NCI-H748 (cell line): ENCODE results near the gene DCAF4L1.

Experiments
- DNase-seq: peaks from one replicate; lab custom pipeline; 2025; ENCODE audit not compliant: unreplicated experiment; lab: John Stamatoyannopoulos, UW

DCAF4L1 gene, protein sequence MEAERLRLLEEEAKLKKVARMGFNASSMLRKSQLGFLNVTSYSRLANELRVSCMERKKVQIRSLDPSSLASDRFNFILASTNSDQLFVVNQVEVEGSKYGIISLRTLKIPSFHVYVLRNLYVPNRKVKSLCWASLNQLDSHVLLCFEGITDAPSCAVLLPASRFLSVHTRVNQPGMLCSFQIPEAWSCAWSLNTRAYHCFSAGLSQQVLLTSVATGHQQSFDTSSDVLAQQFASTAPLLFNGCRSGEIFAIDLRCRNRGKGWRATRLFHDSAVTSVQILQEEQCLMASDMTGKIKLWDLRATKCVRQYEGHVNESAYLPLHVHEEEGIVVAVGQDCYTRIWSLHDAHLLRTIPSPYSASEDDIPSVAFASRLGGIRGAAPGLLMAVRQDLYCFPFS

DNA sequence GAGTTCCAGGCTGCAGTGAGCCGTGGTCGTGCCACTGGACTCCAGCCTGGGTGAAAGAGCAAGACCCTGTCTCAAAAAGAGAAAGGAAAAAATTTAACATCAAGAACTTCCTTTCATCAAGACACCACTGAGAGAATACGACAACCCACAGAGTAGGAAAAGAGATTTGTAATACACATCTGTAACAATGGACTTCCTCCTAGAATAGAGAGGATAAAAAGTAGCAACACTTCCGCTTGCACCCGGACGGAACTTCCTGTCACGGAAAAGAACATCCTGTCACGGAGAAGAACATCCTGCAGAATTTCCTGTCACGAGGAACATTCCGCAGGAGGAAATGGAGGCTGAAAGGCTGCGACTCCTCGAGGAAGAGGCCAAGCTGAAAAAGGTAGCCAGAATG, at the start of gene DCAF4L1:
Gene DCAF4L1 (plus strand): TSS at position 301 of the 400 bp plus-strand sequence. CDS start 37 bp downstream, at position 338.
- no peak for DNase-seq

DNA sequence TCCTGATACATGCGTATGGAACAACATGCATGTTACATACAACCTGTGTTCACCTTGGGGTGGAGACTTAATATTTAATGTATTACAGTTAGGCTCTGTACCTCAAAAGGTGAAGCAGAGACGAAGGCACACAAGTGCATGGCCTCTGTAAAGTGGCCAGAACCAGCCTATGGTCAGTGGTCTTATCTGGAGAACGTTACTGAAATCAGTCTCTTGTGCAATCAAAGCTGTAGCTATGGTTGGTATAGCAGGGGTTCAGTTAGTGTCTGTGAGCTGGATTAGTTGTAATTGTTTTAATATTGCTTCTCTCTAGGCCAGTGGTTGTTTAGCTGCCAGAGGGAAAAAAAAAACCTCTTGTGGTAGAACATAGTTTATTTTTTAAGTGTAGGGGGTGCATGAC, 48.6 kb upstream of the DCAF4L1 start:
- DNase-seq: no peak

DNA sequence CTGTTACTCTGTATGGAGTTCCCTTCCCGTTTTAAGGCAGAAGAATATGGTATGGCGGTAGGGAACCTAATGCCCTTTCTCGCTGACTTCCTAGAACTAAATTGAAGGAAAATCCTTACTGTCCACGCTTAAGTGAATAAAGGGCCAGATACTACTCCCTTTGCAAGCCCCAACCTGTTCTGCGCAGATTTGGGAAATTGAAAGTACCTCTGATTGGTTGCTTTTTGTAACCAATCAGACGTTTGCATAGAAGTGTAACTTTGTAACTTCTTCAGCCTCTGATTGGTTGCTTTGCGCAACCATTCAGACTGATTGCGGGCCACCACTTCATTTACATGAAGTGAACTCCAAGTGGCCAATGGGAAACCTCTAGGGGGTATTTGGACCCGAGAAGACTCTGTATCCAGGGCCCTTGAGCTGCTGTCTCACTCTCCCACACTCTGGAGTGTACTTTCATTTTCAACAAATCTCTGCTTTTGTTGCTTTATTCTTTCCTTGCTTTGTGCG, 47.5 kb upstream of the DCAF4L1 start:
- no peak for DNase-seq

DNA sequence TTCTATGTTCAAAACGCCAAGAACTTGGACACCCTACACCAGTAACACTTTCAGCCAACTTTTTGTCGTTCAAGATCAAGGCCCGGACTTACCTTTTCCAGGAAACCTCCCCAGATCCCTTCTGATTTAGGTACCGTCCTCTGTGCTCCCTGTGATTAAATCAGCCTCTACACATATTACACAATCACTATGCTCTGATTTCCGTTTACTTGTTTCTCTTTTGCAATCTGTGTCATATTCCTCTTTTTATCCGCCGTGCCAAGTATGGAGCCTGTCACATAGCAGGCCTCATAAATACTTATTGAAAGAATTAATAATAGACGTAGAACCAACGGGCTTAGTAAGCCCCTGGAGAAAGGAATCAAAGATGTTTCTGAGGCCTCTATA, 47.0 kb upstream of the DCAF4L1 start:
- no peak for DNase-seq

DNA sequence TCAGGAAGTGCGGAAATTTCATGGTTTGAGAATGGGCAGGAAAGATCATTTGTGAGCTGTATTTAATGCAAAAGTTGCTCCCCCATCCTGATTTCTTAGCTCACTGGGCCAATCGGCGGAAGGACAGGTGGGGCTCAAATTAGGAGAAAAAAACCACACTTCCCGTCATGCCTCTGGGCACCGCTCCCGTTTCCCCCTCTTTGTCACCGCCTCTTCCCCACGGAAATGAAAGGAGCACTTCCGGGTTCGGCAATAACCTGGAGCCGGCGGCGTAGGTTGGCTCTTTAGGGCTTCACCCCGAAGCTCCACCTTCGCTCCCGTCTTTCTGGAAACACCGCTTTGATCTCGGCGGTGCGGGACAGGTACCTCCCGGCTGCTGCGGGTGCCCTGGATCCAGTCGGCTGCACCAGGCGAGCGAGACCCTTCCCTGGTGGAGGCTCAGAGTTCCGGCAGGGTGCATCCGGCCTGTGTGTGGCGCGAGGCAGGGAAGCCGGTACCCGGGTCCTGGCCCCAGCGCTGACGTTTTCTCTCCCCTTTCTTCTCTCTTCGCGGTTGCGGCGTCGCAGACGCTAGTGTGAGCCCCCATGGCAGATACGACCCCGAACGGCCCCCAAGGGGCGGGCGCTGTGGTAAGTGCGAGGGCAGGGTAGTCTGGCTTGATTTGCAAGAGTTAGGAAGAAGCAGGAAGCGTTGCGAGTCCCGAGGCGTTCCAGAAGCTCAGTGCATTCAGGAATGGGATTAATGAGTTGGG, 46.5 kb upstream of the DCAF4L1 start, which contains the start of gene TMEM33:
Gene TMEM33 (plus strand): TSS at position 529 of the 751 bp plus-strand sequence. CDS start 56 bp downstream, at position 585.
- peak; percentile 89 for DNase-seq

DNA sequence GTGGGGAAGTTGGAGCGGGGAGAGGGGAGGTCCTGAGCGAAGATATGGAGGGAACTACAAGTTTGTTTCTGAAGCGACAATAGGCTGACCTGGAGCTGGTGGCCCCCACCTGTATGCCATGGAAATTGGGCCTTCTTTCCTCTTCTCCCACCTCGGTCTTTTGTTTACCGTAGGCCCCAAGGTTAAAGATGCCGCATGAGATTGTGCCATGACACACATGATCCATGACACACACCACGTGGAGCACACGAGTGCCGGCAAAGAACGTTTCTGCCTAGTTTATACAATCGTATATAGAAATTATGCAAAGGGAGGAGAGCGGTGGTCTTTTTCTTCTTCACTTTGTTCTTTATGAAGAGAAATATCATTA, 45.9 kb upstream of the DCAF4L1 start:
- peak; percentile 39 for DNase-seq

DNA sequence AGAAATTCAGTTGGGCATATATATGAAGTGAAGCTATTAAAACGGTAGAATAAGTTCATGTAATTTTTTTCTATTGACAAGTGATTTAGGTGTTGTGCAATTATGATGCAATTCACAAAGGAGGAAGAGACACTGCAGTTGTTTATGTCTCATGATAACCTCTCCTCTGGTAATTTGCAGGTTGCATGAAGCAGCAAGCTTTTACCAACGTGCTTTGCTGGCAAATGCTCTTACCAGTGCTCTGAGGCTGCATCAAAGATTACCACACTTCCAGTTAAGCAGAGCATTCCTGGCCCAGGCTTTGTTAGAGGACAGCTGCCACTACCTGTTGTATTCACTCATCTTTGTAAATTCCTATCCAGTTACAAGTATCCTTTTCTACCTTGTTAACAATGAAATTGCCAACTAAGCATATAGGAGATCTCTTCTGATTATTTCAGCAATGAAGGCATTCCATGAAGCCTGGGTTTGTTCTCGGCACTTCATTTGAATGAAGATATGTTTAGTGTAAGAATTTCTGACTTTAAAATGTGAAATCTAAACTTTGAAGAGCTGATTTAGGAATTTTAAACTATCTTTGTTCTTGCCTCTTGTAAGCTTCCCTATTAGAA, 42.4 kb upstream of the DCAF4L1 start:
- DNase-seq: no peak

GRCh38 chr4:41940834-41941233, 40.7 kb upstream of the DCAF4L1 start:
- DNase-seq: no peak

DNA sequence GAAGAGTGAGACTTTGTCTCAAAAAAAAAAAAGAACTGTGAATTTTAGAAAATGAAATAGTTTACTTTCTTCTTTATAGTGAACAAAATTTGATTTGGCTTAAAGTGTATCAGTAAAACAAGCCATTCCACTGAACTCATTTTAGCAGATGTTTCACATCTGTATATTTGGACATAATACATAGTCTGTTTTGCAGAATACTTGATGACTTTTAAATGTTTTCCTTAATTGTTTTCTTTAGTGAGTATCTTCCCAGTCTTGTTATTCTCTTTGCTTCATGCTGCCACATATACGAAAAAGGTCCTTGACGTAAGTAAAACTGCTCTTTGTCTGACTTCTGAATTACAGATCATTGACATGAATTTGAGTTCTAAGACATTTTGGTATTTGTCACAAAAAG, 38.0 kb upstream of the DCAF4L1 start:
- DNase-seq: no peak

DNA sequence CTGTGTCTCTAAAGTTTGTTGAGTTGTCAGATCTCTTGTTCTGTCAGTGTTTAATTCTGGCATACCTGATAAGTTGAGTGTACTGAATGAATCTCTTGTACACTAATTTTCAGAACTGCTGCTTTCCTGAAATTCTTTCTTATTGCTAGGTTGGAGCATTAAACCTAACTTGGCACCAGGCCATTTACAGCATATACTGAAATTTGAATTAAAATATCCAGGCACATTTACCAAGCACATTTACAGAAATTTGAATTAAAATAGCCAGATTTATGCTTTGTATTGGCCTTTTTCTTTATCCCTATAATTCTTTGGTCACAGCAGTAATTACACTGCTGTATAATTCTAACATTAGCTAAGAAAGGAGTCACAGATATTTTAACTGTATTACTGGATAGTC, 37.5 kb upstream of the DCAF4L1 start:
- DNase-seq: no peak

- DNase-seq: no peak
Measured at GRCh38 chr4:41949531-41949930, 32.0 kb upstream of the DCAF4L1 start.

DNA sequence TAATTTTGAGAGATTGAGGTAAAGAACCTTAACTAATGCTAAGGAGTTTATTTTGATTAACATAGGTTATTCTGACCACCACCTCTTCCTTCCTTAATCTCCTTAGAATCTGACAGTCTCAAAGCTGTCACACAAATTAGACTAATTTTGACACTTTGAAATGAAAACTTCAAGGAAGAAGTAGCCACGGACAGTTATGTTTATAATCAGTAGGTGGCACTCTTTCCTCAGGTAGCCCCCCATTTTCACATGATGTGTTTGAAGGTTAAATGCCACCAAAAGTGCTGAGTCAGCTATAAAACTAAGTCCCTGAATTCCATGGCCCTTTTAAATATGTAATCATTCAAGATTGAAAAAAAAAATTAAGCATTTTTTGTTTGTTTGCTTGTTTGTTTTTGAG, 23.9 kb upstream of the DCAF4L1 start:
- DNase-seq: peak; percentile 47

GRCh38 chr4:41963105-41963504, 18.5 kb upstream of the DCAF4L1 start:
- DNase-seq: peak; percentile 25

- no peak for DNase-seq
Measured at GRCh38 chr4:41964401-41964800, 17.2 kb upstream of the DCAF4L1 start.

DNA sequence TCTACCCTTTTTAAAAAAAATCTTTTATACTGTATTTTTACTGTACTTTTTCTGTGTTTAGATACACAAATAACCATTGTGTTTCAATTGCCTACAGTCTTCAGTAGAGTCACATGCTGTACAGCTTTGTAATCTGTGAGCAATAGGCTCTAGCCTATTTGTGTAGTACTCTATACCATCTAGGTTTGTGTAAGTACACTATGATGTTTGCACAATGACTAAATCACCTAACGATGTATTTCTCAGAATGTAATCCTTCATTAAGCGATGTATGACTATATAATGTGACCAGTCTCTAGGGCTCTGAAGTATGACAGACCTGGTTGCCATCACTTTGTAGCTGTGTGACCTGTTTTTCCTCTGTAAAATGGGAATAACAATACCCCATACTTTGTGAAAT, 14.2 kb upstream of the DCAF4L1 start:
- no peak for DNase-seq

DNA sequence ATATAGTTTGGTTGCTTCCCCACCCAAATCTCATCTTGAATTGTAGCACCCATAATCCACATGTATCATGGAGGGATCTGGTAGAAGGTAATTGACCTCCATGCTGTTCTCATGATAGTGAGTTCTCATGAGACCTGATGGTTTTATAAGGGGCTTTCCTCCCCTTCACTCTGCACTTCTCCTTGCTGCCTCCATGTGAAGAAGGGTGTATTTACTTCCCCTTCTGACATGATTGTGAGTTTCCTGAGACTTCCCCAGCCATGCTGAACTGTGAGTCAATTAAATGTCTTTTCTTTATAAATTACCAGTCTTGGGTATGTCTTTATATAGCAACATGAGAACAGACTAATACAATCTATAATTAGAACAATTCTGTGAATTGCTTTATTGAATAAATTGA, 11.9 kb upstream of the DCAF4L1 start:
- DNase-seq: no peak

- no peak for DNase-seq
Measured at GRCh38 chr4:41975341-41975740, 6.2 kb upstream of the DCAF4L1 start.

DNA sequence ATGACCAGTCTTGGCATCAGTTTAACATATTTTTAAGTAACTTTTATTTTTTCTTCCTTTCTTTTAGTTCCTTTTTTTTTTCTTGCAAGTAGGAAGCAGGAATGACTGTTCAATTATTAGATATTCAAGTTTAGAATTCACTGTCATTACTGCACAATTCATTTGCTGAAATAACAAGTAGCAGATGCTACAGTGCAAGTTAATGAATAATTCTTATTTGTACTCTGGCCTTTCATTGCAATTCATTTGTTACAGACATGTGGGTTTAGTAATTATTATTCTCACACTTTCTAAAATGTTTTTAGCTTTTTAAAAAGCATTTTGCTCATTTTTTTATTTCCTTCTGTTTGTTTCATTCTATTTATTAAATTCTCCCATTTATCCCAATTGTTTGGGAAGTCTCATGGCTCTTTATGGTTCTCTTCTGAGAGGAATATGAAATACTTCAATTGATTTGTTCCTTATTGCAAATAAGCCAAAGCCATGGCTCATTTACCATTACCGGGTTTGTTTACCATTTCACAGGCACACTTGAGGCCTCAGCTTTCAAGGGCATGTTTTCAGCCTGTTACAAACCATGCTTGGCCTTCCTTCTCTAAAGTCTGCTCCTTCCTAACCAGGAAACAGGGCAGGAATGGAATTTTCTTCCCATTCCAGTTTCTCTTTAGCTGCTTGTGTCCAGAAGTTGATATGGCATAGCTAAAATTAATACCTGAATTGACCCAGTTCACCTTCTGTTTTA, 4.6 kb upstream of the DCAF4L1 start:
- DNase-seq: no peak

DNA sequence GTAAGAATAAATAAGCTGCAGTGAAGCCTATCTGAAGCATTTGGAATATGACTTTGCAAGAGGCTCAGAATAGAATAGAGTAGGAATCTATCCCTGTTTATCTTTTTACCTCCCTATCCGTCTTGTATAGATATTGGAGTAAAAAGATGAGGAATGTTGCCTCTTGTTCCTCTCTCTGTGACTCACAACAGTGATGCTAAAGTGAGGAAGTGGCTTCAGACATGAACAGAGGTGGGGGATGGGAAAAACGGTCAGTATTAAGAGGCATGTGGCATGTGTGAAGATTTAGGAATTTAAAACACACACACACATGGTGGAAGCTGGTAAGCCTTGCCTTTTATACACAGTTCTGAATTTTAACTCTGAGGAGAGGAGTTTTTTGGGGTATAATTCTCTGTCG, 3.8 kb upstream of the DCAF4L1 start:
- no peak for DNase-seq

DNA sequence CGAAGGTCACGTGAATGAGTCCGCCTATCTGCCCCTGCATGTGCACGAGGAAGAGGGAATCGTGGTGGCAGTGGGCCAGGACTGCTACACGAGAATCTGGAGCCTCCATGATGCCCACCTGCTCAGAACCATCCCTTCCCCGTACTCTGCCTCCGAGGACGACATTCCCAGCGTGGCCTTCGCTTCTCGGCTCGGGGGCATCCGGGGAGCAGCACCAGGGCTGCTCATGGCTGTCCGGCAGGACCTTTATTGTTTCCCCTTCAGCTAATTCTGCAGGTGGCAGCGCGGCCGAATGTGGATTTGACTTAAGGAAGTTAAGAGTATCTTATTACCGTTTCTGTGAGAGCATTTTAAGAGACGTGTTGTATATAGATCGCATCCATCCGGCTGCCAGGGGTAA, 1.2 kb downstream of the DCAF4L1 start:
- no peak for DNase-seq

GRCh38 chr4:41985151-41985550, 3.6 kb downstream of the DCAF4L1 start:
- DNase-seq: no peak
